DMS53 treated with DMSO at 0.1 percent for 48 hours (cell line): ENCODE data around the gene ETV3L.
A peak's percentile ranks its signal among the peaks of the same experiment; 100 is the strongest.
"Not testable (repeated sequence)": the region's sequence is repeated elsewhere in the genome, so short reads cannot be mapped to it uniquely, and the experiment has no call there.

Experiments used
- DNase-seq: peaks from one replicate; lab custom pipeline; 2025; ENCODE audit not compliant: unreplicated experiment; lab: John Stamatoyannopoulos, UW

ETV3L gene

GRCh38 chr1:157105988-157106812, 6.6 kb upstream of the ETV3L start:
- no peak for DNase-seq

GRCh38 chr1:157105298-157105987, 5.8 kb upstream of the ETV3L start:
- DNase-seq, result no peak

GRCh38 chr1:157104598-157105293, 5.1 kb upstream of the ETV3L start:
- DNase-seq, result no peak

DNA sequence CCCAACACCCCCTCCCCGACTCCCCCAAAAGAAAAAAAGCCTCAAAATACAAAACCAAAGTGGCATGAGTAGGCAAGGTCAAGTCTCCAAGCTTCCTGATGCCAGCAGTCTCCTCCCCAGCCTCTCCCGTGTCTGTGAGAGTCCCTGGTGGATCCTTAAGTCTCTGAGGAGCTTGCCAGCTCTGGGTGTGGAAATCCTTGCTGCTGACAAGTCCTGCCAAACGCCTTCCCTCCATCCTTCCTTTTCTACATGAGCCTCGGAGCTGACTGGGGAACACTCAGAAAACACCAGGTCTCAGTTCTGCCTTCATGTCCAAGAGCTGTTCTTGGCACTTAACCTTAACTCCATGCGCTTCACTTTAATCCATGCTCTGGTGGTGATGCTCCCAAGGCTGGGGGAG, 3.7 kb upstream of the ETV3L start:
- no peak for DNase-seq

- DNase-seq, result no peak
These were observed 1.5 kb upstream of the ETV3L start for GRCh38 chr1:157101149-157101548.

DNA sequence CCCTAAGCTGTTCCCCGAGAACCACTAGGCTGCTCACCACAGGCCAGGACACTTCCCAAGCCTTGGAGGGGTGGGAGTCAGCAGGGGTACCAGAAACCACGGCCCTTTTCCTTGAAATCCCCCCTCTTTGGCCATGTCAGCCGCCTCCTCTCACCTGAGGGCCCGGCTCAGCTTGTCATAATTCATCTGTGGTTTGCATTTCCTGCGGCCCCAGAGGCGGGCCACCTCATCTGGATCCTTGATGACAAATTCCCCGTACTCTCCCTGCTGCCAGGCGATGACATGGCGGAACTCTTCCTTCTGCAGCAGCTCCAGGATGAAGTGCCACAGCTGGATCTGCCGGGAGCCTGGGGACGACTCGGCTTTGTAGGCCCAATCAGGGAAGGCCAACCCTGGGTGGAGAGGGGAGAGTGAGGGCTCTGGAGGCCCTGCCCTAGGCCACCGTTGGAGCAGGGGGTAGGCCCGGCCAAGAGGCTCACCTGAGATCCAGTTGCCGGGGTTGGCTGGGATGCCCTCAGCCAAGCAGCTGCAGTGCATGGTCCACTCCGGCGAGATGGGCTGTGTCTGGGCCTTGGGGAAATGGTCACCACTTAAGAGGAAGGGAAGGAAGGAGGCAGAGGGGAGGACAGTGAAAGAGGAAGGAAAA, 498 bp downstream of the ETV3L start:
- not testable (repeated sequence) for DNase-seq

- DNase-seq, result no peak
These were observed 1.1 kb downstream of the ETV3L start for GRCh38 chr1:157098519-157098918.

GRCh38 chr1:157097692-157098091, 1.9 kb downstream of the ETV3L start:
- DNase-seq, result no peak

GRCh38 chr1:157096881-157097280, 2.7 kb downstream of the ETV3L start:
- no peak for DNase-seq

- no peak for DNase-seq
These were observed 4.1 kb downstream of the ETV3L start for GRCh38 chr1:157095551-157095950.

DNA sequence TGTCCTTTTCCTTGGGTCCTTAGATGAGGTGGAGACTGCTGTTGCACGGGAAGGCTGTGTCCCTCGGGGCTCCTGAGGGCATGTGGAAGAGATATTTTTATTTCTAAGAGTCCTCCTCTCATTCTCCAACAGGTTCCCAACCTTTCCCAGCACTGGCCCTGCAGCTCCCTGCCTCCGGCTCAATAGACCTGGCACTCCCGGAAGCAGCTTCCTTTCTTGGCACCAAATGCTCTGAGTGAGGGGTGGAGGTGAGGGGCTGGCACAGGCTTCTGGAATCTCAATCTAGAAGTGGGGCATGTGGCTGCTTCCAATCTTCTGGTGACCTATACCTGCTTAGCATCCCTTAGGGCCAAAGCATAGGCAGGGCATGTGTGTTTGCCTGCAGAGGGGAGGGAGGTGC, 4.5 kb downstream of the ETV3L start:
- no peak for DNase-seq

GRCh38 chr1:157092831-157093230, 6.8 kb downstream of the ETV3L start:
- DNase-seq, result no peak

DNA sequence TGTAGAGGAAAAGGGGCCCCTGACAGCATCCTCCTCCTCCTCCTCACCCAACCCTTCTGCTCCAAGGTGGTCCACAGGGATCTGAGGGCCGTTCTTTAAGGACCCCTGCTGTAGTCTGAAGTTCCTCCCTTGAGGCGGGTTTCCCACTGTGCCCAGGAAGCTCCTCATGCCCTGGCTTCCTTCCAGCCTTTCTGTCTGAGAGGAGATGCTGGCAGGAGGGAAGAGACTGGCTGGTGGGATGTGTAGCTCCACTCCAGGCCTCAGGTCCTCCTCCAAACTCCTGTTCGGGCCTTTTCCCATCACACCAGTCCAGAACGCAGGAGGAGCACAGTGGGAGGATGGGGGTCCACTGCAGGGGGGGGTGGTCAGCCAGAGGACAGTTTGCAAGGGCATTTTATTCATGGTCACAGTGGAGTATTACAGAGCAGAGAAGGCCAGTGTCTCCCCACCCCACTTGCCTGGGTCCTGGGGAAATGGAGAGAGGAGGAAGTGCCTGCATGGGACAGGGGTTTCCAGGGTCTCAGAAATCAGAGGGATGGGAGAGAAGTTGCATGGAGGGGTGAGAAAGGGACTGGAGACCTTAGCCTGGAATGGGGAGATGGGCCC, 7.8 kb downstream of the ETV3L start:
- DNase-seq, result no peak

GRCh38 chr1:157091186-157091585, 8.4 kb downstream of the ETV3L start:
- DNase-seq, result no peak

DNA sequence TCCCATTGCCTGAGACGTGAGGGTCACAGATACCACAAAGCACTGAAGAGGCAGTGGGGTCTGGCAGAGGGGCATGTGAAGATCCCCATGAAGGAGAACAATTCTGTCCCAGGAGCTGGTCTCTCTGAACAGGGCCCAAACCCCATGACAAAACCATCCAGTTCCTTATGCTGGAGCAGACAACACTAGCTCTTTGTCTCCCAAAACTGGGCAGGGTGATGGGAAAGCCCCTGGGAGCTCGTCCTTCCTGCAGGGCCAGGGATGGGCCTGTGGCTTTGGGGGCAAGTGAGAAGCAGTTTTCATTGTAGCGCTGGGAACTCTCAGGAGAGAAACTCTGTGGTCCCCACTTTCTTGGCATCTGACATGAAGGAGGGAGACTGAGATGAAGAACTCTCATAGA, 8.8 kb downstream of the ETV3L start:
- no peak for DNase-seq

DNA sequence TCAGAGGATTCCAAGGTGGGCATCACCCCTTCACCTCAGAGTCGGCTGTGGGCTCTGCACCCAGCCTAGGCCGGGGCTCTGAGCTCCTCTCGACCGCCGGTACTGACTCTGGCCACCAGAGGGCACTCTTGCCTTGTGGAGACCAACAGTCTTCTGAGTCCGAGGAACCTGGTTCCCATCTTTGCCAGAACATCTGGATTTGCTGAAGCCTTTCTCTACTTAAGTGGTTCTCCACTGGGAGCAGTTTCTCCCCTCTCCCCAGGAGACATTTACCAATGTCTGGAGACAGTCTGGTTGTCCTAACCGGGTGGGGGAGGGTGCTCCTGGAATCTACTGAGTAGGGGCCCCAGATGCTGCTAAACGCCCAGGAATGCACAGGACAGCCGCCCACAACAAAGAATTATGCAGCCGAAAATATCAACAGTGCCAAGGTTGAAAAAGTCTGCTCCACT, 9.4 kb downstream of the ETV3L start:
- peak; percentile 49 for DNase-seq

DNA sequence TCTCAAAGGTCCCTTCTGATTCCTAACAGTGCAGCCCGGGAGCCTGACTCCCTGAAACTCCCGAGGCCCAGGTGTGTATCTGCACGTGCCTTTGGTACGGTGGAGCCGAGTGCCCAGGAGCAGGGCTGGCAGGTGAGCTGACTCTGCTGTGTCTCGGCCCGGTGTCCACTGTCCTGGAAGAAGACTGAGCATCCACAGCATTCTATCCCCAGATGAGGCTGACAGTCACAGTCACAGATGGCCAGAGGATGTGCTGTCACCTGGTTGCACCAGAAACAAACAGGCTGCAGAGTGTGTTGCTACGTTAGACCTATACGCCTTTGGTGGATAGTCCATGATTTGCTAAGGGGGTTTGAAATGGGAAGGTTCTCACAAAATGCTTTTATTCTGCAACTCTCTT, 9.8 kb downstream of the ETV3L start:
- no peak for DNase-seq

DNA sequence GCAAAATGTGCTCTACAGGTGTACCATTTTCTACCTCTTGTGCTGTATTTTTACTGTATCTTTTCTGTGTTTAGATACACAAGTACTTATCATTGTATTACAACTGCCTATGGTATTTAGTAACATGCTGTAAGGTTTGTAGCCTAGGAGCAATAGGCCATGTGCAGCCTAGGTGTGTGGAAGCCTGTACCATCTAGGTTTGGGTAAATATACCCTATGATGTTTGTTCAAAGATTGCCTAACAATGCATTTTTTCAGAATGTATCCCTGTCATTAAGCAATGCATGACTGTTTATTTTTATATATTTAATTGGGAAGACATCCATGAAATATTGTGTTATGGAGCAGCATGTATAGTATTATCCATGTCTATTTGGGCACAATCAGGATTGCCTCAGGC, 11.0 kb downstream of the ETV3L start:
- DNase-seq, result no peak

DNA sequence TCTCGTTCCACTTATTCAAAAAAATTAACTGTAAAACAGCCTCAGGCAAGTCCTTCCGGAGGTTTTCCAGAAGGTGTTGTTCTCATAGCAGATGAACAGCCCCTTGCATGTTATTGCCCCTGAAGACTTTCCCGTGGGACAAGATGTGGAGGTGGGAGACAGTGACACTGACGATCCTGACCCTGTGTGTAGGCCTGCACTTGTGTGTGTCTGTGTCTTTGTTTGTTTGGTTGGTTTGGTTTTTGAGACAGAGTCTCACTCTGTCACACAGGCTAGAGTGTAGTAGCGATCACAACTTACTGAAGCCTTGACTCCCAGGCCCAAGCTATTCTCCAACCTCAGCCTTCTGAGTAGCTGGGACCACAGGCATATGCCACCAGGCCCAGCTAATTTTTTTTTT, 12.6 kb downstream of the ETV3L start:
- DNase-seq, result no peak

GRCh38 chr1:157086299-157086698, 13.3 kb downstream of the ETV3L start:
- no peak for DNase-seq

DNA sequence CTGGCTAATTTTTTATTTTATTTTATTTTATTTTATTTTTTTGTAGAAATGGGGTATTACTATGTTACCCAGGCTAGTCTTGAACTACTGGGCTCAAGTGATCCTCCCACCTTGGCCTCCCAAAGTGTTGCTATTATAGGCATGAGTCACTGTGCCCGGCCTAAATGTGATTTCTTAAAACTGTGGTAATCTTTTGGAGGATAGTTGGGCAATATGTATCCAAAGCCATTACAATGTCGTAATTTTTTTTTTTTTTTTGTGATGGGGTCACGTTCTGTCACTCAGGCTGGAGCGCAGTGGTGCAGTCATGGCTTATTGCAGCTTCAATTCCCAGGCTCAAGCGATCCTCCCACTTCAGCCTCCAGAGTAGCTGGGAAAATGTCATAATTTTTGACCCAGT, 14.2 kb downstream of the ETV3L start:
- no peak for DNase-seq
